Loucy (cell line): ENCODE measurements around the gene ADGRG1.

Experiments used
- EZH2phosphoT487 ChIP-seq: fragments of 200-600 bp; IDR thresholded peaks from 2 replicates; pipeline ENCODE4 v1.6.1; 2018; ENCODE audit warnings: antibody characterized with exemption, mild to moderate bottlenecking, moderate library complexity, borderline replicate concordance
- TF ChIP-seq, protein P1 (sequence below): fragments of 200-600 bp; sonication (generic); conservative IDR thresholded peaks from 2 replicates; pipeline ENCODE4 v1.5.1; 2014; ENCODE audit warnings: mild to moderate bottlenecking, antibody characterized with exemption, low read length

DNA sequence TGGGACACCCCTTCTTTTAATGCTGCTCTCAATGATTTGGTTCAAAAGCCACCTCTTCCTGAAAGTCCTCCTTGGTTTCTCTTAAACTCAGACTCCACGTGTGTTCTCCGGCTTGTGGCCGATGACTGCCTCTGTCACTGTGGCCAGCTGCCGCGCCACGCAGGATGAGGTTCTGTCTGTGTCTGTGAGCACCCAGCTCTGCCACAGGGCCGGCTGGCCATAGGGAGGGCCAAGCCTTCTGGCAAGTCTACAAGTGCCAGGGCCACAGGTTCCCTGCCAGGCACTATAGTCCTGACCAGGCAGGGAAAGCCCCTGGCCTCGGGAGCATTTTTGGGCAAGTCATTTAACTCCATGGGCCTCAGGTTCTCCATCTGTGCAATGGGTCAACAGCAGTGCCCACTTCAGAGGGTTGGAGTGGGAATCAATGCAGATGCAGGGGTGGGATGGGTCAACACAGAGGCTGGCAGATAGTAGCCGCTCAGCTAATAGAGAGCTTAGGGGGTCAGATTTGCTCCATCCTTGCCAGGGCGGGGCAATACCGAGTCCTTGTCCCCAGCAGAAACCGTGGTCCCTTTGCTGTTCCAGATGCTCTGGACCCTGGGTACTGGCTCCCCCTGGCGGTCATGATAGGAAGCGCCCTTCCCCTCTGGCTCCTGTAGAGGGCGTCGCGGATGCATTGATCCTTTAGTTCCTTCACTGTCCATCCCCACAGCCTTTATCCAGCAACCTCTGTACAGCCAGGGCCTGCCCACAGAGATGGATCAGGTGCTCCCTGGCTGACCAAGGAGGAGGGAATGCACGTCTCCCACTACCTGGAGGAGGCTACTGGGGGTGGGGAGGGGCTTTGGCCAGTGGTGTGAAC, 20.4 kb downstream of the ADGRG1 start:
- TF ChIP-seq, protein P1, sequence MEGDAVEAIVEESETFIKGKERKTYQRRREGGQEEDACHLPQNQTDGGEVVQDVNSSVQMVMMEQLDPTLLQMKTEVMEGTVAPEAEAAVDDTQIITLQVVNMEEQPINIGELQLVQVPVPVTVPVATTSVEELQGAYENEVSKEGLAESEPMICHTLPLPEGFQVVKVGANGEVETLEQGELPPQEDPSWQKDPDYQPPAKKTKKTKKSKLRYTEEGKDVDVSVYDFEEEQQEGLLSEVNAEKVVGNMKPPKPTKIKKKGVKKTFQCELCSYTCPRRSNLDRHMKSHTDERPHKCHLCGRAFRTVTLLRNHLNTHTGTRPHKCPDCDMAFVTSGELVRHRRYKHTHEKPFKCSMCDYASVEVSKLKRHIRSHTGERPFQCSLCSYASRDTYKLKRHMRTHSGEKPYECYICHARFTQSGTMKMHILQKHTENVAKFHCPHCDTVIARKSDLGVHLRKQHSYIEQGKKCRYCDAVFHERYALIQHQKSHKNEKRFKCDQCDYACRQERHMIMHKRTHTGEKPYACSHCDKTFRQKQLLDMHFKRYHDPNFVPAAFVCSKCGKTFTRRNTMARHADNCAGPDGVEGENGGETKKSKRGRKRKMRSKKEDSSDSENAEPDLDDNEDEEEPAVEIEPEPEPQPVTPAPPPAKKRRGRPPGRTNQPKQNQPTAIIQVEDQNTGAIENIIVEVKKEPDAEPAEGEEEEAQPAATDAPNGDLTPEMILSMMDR, result peak; percentile 100
- TF ChIP-seq EZH2phosphoT487, result no peak
